IMR-90 (cell line): ENCODE results near the gene SPARCL1. TPM values are rescaled to one million over a fixed set of nuclear protein-coding genes. Genes with fewer than 3 reads are reported as not detected.
"Not testable (repeated sequence)": the region's sequence is repeated elsewhere in the genome, so short reads cannot be mapped to it uniquely, and the experiment has no call there.

Source experiments
- ATAC-seq: fragments of 200-7000 bp; cut with Tn5 transposase; 2 replicates; pipeline ENCODE4 v1.9.1; 2020; ENCODE audit warnings: low read depth, mild to moderate bottlenecking, moderate library complexity
- BruUV-seq: library from RNA; stranded (reverse); fragments of 400-500 nt; replicated peaks from 2 replicates; lab custom pipeline; 2021; lab: Mats Ljungman, UMichigan
- CTCF ChIA-PET: fragments of 300-600 bp; formaldehyde crosslinking; extraction: SDS; loops from one replicate; lab custom pipeline; 2021; ENCODE audit warnings: antibody characterized with exemption; lab: Yijun Ruan, JAX
- POLR2A ChIA-PET: fragments of 300-600 bp; sonication (Branson Sonifier 250); formaldehyde crosslinking; loops from one replicate; lab custom pipeline; 2022; ENCODE audit warnings: antibody characterized with exemption; ENCODE audit not compliant: unreplicated experiment; lab: Charles Lee
- DNase-seq: peaks from one replicate; pipeline ENCODE4 v3.0.0; 2013
- H2AFZ ChIP-seq: replicated peaks from 2 replicates; pipeline ENCODE3; 2013; ENCODE audit warnings: low read length, mild to moderate bottlenecking; ENCODE audit not compliant: poor library complexity
- H2AK5ac ChIP-seq: 2 replicates; pipeline ENCODE4 v1.6.1; 2013; ENCODE audit warnings: low read depth, low read length, inconsistent platforms
- H2AK9ac ChIP-seq: replicated peaks from 2 replicates; pipeline ENCODE3; 2013; ENCODE audit warnings: mild to moderate bottlenecking, low read depth, low read length, moderate library complexity; ENCODE audit not compliant: poor library complexity
- H2BK120ac ChIP-seq: 2 replicates; pipeline ENCODE4 v1.6.1; 2013; ENCODE audit warnings: low read depth, low read length, inconsistent platforms
- H2BK15ac ChIP-seq: 3 replicates; pipeline ENCODE4 v1.6.1; 2013; ENCODE audit warnings: low read depth, low read length, inconsistent platforms
- H2BK20ac ChIP-seq: 2 replicates; pipeline ENCODE4 v1.6.1; 2013; ENCODE audit warnings: low read depth, mild to moderate bottlenecking, inconsistent platforms, low read length, moderate library complexity
- H2BK5ac ChIP-seq: 2 replicates; pipeline ENCODE4 v1.6.1; 2013; ENCODE audit warnings: mild to moderate bottlenecking, low read depth, low read length, inconsistent platforms; ENCODE audit not compliant: poor library complexity, severe bottlenecking
- H3K14ac ChIP-seq: replicated peaks from 2 replicates; pipeline ENCODE4 v1.6.1; 2013; ENCODE audit warnings: low read depth, low read length, inconsistent platforms
- H3K18ac ChIP-seq: 2 replicates; pipeline ENCODE4 v1.6.1; 2013; ENCODE audit warnings: low read depth, low read length, control low read depth
- H3K23ac ChIP-seq: 2 replicates; pipeline ENCODE4 v1.6.1; 2013; ENCODE audit warnings: low read depth, low read length, inconsistent platforms
- H3K27ac ChIP-seq: 2 replicates; pipeline ENCODE4 v1.5.1; 2013; ENCODE audit warnings: mild to moderate bottlenecking, control low read depth, low read length; ENCODE audit not compliant: insufficient read depth
- H3K27me3 ChIP-seq: 2 replicates; pipeline ENCODE4 v1.6.1; 2013; ENCODE audit warnings: low read length; ENCODE audit not compliant: control insufficient read depth, insufficient read depth
- H3K36me3 ChIP-seq: 2 replicates; pipeline ENCODE4 v1.6.1; 2013; ENCODE audit warnings: low read length, mixed read lengths; ENCODE audit not compliant: control insufficient read depth, insufficient read depth
- H3K4ac ChIP-seq: 2 replicates; pipeline ENCODE4 v1.6.1; 2013; ENCODE audit warnings: low read depth, low read length, inconsistent platforms
- H3K4me1 ChIP-seq: 2 replicates; pipeline ENCODE4 v1.6.1; 2013; ENCODE audit warnings: low read length, mixed read lengths; ENCODE audit not compliant: control insufficient read depth, insufficient read depth
- H3K4me2 ChIP-seq: 2 replicates; pipeline ENCODE4 v1.6.1; 2013; ENCODE audit warnings: low read depth, mild to moderate bottlenecking, control low read depth, low read length, moderate library complexity
- H3K4me3 ChIP-seq: 2 replicates; pipeline ENCODE4 v1.5.1; 2013; ENCODE audit warnings: low read depth, mild to moderate bottlenecking, control low read depth, low read length, moderate library complexity; ENCODE audit not compliant: insufficient read depth
- H3K56ac ChIP-seq: 2 replicates; pipeline ENCODE4 v1.6.1; 2013; ENCODE audit warnings: low read length, inconsistent platforms; ENCODE audit not compliant: insufficient read depth; ENCODE audit errors: extremely low read depth
- H3K79me1 ChIP-seq, 2 experiments: 2 replicates each; pipeline ENCODE4 v1.6.1; 2013; ENCODE audit warnings: low read length in 2 of 2, inconsistent platforms in 1 of 2, low read depth in 1 of 2
- H3K9ac ChIP-seq: 2 replicates; pipeline ENCODE4 v1.6.1; 2013; ENCODE audit warnings: low read depth, low read length, control low read depth
- H3K9me1 ChIP-seq: 2 replicates; pipeline ENCODE4 v1.6.1; 2013; ENCODE audit warnings: low read length, inconsistent platforms; ENCODE audit not compliant: insufficient read depth
- H3K9me3 ChIP-seq: 2 replicates; pipeline ENCODE4 v1.6.1; 2013; ENCODE audit warnings: low read length; ENCODE audit not compliant: control insufficient read depth, insufficient read depth
- H4K20me1 ChIP-seq: 2 replicates; pipeline ENCODE4 v1.6.1; 2013; ENCODE audit warnings: low read length, inconsistent platforms; ENCODE audit not compliant: insufficient read depth
- H4K5ac ChIP-seq: 2 replicates; pipeline ENCODE4 v1.6.1; 2013; ENCODE audit warnings: mild to moderate bottlenecking, low read depth, low read length, control low read depth
- H4K8ac ChIP-seq, 2 experiments: 2 replicates each; pipeline ENCODE4 v1.6.1; 2013; ENCODE audit warnings: low read depth in 2 of 2, low read length in 2 of 2, control low read depth in 1 of 2, inconsistent platforms in 1 of 2
- H4K91ac ChIP-seq: 2 replicates; pipeline ENCODE4 v1.6.1; 2013; ENCODE audit warnings: low read depth, low read length, inconsistent platforms; ENCODE audit not compliant: insufficient read depth
- dilution Hi-C: fragments of 300-500 bp; cut with HindIII; formaldehyde crosslinking; loops from one replicate; pipeline ENCODE4 v1.14.3; 2018; ENCODE audit warnings: low sequenced_read_pairs; ENCODE audit not compliant: unreplicated experiment
- in situ Hi-C: fragments of 300-500 bp; cut with MboI; formaldehyde crosslinking; loops from 3 replicates; pipeline ENCODE4 v1.14.3; 2019; ENCODE audit warnings: low sequenced_read_pairs, inconsistent platforms, mixed read lengths
- intact Hi-C: fragments of 100-400 bp; cut with micrococcal nuclease; formaldehyde crosslinking; loops from 2 replicates; pipeline ENCODE4 v1.10.0; 2022
- polyA plus RNA-seq, 3 experiments: library from polyadenylated mRNA; depleted of rRNA; stranded (reverse); fragments of >200 nt; gene quantifications; 2 replicates each; pipeline ENCODE4 v1.2.3, GENCODE V29; 2012; ENCODE audit warnings: low replicate concordance in 1 of 3
- total RNA-seq: library from RNA; depleted of rRNA; stranded (reverse); fragments of >200 nt; gene quantifications from 2 replicates; pipeline ENCODE4 v1.2.3, GENCODE V29; 2012

SPARCL1 gene
- total and polyA plus RNA-seq, 2 of the 4 experiments (the other 2 are of a cell fraction) = not detected

DNA sequence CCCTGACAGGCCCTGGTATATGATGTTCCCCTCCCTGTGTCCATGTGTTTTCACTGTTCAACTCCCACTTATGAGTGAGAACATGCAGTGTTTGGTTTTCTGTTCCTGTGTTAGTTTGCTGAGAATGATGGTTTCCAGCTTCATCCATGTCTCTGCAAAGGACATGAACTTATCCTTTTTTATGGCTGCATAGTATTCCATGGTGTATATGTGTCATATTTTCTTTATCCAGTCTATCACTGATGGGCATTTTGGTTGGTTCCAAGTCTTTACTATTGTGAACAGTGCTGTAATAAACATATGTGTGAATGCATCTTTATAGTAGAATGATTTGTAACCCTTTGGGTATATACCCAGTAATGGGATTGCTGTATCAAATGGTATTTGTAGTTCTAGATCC lies 45.9 kb downstream of the SPARCL1 start:
- H2BK120ac ChIP-seq, H3K14ac ChIP-seq, H4K8ac ChIP-seq, H2AK5ac ChIP-seq, intact Hi-C loops, H3K27ac ChIP-seq, BruUV-seq, dilution Hi-C loops, H2AFZ ChIP-seq, H3K23ac ChIP-seq, H3K9ac ChIP-seq, H3K4me3 ChIP-seq, H3K4me2 ChIP-seq, H3K4me1 ChIP-seq, H2BK5ac ChIP-seq, H3K4ac ChIP-seq, H3K79me1 ChIP-seq, H4K20me1 ChIP-seq, H2BK20ac ChIP-seq, H3K18ac ChIP-seq, H4K91ac ChIP-seq, H3K9me3 ChIP-seq, ATAC-seq, H4K5ac ChIP-seq, H2AK9ac ChIP-seq, H3K56ac ChIP-seq, H3K9me1 ChIP-seq, H2BK15ac ChIP-seq, H3K36me3 ChIP-seq, H3K27me3 ChIP-seq, in situ Hi-C loops, DNase-seq, POLR2A ChIA-PET: not testable (repeated sequence)
- CTCF ChIA-PET = interaction anchor here (1.1 kb wide), 1 partner anchor 108 kb away, joined by 4 read pairs; no protein-coding TSS in a partner anchor
